Mesenchymal stem cell (in vitro differentiated cells and primary cell): ENCODE results near the gene DOK7.
"Not testable (repeated sequence)": the region's sequence is repeated elsewhere in the genome, so short reads cannot be mapped to it uniquely, and the experiment has no call there.

Experiments
- DNase-seq: peaks from one replicate; pipeline ENCODE4 v3.0.0-alpha.2; 2013
- H2AFZ ChIP-seq: one replicate; pipeline ENCODE4 v1.6.1; 2013; ENCODE audit warnings: low read depth, mild to moderate bottlenecking, control low read depth, inconsistent platforms, low read length, moderate library complexity
- H2AK5ac ChIP-seq: 2 replicates; pipeline ENCODE4 v1.6.1; 2013; ENCODE audit warnings: low read length, moderate library complexity, mild to moderate bottlenecking, inconsistent platforms; ENCODE audit not compliant: severe bottlenecking
- H2BK120ac ChIP-seq: one replicate; pipeline ENCODE4 v1.6.1; 2013; ENCODE audit warnings: low read depth, mild to moderate bottlenecking, inconsistent platforms, low read length, moderate library complexity
- H2BK12ac ChIP-seq, 2 experiments: one replicate each; pipeline ENCODE4 v1.6.1; 2013; ENCODE audit warnings: inconsistent platforms in 2 of 2, low read length in 2 of 2, mild to moderate bottlenecking in 2 of 2, moderate library complexity in 2 of 2, control low read depth in 1 of 2
- H2BK15ac ChIP-seq: one replicate; pipeline ENCODE4 v1.6.1; 2013; ENCODE audit warnings: mild to moderate bottlenecking, low read depth, inconsistent platforms; ENCODE audit not compliant: poor library complexity, severe bottlenecking
- H2BK5ac ChIP-seq: 2 replicates; pipeline ENCODE4 v1.6.1; 2013; ENCODE audit warnings: low read depth, mild to moderate bottlenecking, low read length, control low read depth, inconsistent platforms; ENCODE audit not compliant: poor library complexity, severe bottlenecking
- H3K14ac ChIP-seq, 2 experiments: one replicate each; pipeline ENCODE4 v1.6.1; 2013; ENCODE audit warnings: inconsistent platforms in 2 of 2, low read length in 2 of 2, control low read depth in 1 of 2, mild to moderate bottlenecking in 1 of 2, moderate library complexity in 1 of 2
- H3K18ac ChIP-seq, 2 experiments: one replicate each; pipeline ENCODE4 v1.6.1; 2013; ENCODE audit warnings: inconsistent platforms in 2 of 2, low read length in 2 of 2, control low read depth in 1 of 2, low read depth in 1 of 2, mild to moderate bottlenecking in 1 of 2
- H3K23ac ChIP-seq, 2 experiments: one replicate each; pipeline ENCODE4 v1.6.1; 2013; ENCODE audit warnings: inconsistent platforms in 2 of 2, low read length in 2 of 2, mild to moderate bottlenecking in 2 of 2, moderate library complexity in 2 of 2, control low read depth in 1 of 2
- H3K27ac ChIP-seq: 2 replicates; pipeline ENCODE4 v1.5.1; 2013; ENCODE audit warnings: mild to moderate bottlenecking, moderate library complexity, low read length, control low read depth, inconsistent platforms; ENCODE audit not compliant: poor library complexity, severe bottlenecking
- H3K27me3 ChIP-seq, 2 experiments: 2 replicates each; pipeline versions ENCODE4 v1.6.1 to v1.7.0; 2013; ENCODE audit warnings: low read length in 2 of 2, mild to moderate bottlenecking in 2 of 2, moderate library complexity in 2 of 2, control low read depth in 1 of 2, inconsistent platforms in 1 of 2; ENCODE audit not compliant: control insufficient read depth in 1 of 2, insufficient read depth in 1 of 2
- H3K36me3 ChIP-seq, 2 experiments: 2 replicates each; pipeline versions ENCODE4 v1.6.1 to v1.7.0; 2013; ENCODE audit warnings: low read length in 2 of 2, control low read depth in 1 of 2, inconsistent platforms in 1 of 2, low read depth in 1 of 2, mild to moderate bottlenecking in 1 of 2; ENCODE audit not compliant: insufficient read depth in 2 of 2, control insufficient read depth in 1 of 2
- H3K4ac ChIP-seq, 2 experiments: one replicate each; pipeline ENCODE4 v1.6.1; 2013; ENCODE audit warnings: inconsistent platforms in 2 of 2, low read length in 2 of 2, mild to moderate bottlenecking in 2 of 2, moderate library complexity in 2 of 2, control low read depth in 1 of 2, low read depth in 1 of 2
- H3K4me1 ChIP-seq: 2 replicates; pipeline ENCODE4 v1.6.1; 2013; ENCODE audit warnings: low read depth, low read length, control low read depth; ENCODE audit not compliant: control insufficient read depth, insufficient read depth
- H3K4me2 ChIP-seq: 2 replicates; pipeline ENCODE4 v1.6.1; 2013; ENCODE audit warnings: low read length, mild to moderate bottlenecking, inconsistent platforms; ENCODE audit not compliant: poor library complexity, severe bottlenecking
- H3K4me3 ChIP-seq, 2 experiments: 2 replicates each; pipeline versions ENCODE4 v1.5.1 to v1.7.0; 2013; ENCODE audit warnings: low read length in 2 of 2, mild to moderate bottlenecking in 2 of 2, control low read depth in 1 of 2, low read depth in 1 of 2; ENCODE audit not compliant: insufficient read depth in 1 of 2
- H3K79me1 ChIP-seq: replicated peaks from 2 replicates; pipeline ENCODE4 v1.6.1; 2013; ENCODE audit warnings: mild to moderate bottlenecking, control low read depth, low read length, inconsistent platforms; ENCODE audit not compliant: poor library complexity, severe bottlenecking
- H3K9ac ChIP-seq: 2 replicates; pipeline ENCODE4 v1.7.0; 2013; ENCODE audit warnings: mild to moderate bottlenecking, low read length, moderate library complexity
- H3K9me3 ChIP-seq: 2 replicates; pipeline ENCODE4 v1.7.0; 2013; ENCODE audit warnings: mild to moderate bottlenecking, low read length; ENCODE audit not compliant: control insufficient read depth
- H4K8ac ChIP-seq: one replicate; pipeline ENCODE4 v1.6.1; 2013; ENCODE audit warnings: inconsistent platforms, mild to moderate bottlenecking, low read length, moderate library complexity
- H4K91ac ChIP-seq: one replicate; pipeline ENCODE4 v1.6.1; 2013; ENCODE audit warnings: mild to moderate bottlenecking, low read length, inconsistent platforms
- WGBS: methylation state at CpG from one replicate; pipeline ENCODE4 v1.1.7; 2013; ENCODE audit warnings: mixed read lengths; 5-methylcytosine and 5-hydroxymethylcytosine counted together

The DOK7 gene

DNA sequence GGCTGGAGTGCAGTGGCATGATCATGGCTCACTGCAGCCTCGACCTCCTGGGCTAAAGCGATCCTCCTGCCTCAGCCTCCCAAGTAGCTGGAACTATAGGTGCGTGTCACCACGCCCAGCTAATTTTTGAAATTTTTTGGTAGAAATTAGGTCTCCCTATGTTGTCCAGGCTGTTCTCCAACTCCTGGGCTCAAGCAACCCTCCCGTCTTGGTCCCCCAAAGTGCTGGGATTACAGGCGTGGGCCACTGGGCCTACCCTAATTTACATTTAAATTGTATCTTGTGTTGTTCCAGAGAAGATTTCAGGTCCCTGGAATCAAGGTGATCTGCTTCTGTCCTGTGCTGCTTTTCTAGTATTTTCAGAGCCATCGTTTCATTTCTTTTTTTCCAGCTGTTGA is 70.3 kb downstream of the DOK7 start:
- Histone ChIP-seq H4K91ac (no peak overlapping the region), H3K4ac (no peak overlapping the region), H2AFZ (no peak overlapping the region), H3K14ac (no peak overlapping the region), H3K4me1 (peaks cover 16% of the 10 kb centered on the region), H2BK5ac (no peak overlapping the region), H3K4me2 (no peak overlapping the region), H3K23ac (no peak overlapping the region), H3K36me3 (peaks cover 4 to 21% of the 10 kb centered on the region in 2 experiments), H2BK15ac (no peak overlapping the region), H2BK12ac (no peak overlapping the region), H3K4me3 (no peak overlapping the region), H4K8ac (no peak overlapping the region), H2BK120ac (no peak overlapping the region), H3K9me3 (no peaks in the 10 kb centered on the region), H3K79me1 (peaks cover 25% of the 10 kb centered on the region), H3K27me3 (peaks cover 5 to 9% of the 10 kb centered on the region in 2 experiments), H3K18ac (no peak overlapping the region), H3K27ac (no peak overlapping the region), H2AK5ac (no peak overlapping the region), H3K9ac (no peak overlapping the region)
- WGBS, result 91% methylated on average over 7 of the region's 7 CpGs
- DNase-seq, result no peak

DNA sequence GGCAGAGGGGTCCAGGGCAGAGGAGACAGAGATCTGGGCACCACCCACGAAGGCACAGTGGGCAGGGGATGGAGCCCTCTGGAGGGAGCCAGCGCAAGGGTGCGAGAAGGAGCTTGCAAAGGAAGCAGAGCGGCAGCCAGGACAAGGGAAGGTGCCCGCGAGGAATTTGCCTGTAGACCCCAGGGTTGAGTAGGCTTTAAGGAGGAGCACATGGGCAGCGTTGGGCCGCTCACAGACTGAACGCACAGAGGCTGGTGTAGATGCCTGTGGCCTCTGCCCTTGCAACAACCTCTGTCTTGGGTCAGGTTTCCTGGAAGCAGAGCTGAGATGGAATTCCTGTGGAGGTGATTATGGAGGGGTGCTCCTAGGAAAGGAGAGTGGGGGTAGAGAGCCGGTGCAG is 72.7 kb downstream of the DOK7 start:
- not testable (repeated sequence) for H2AFZ ChIP-seq

DNA sequence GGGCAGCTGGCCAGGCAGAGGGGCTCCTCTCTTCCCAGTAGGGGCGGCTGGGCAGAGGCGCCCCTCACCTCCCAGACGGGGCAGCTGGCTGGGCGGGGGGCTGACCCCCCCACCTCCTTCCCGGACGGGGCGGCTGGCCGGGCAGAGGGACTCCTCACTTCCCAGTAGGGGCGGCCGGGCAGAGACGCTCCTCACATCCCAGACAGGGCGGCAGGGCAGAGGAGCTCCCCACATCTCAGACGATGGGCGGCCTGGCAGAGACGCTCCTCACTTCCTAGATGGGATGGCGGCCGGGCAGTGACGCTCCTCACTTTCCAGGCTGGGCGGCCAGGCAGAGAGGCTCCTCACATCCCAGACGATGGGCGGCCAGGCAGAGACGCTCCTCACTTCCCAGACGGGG is 75.8 kb downstream of the DOK7 start:
- not testable (repeated sequence) for DNase-seq, H3K14ac ChIP-seq, H3K27ac ChIP-seq, H2BK15ac ChIP-seq, H2BK12ac ChIP-seq, H2AFZ ChIP-seq, H3K36me3 ChIP-seq, H3K18ac ChIP-seq, H3K4me1 ChIP-seq, H3K9ac ChIP-seq, H3K4ac ChIP-seq, H3K9me3 ChIP-seq, H4K91ac ChIP-seq, H3K4me2 ChIP-seq, H3K23ac ChIP-seq, H2BK120ac ChIP-seq, H2BK5ac ChIP-seq, H4K8ac ChIP-seq, H3K4me3 ChIP-seq, H3K79me1 ChIP-seq, H2AK5ac ChIP-seq, H3K27me3 ChIP-seq
- WGBS, result 97% methylated on average over 21 of the region's 23 CpGs

More for the DNA sequence above, 72.7 kb downstream of the DOK7 start:
- DNase-seq, H3K14ac ChIP-seq, H2BK15ac ChIP-seq, H3K4me3 ChIP-seq, H3K79me1 ChIP-seq, H4K8ac ChIP-seq, H2BK5ac ChIP-seq, H3K36me3 ChIP-seq, H2BK12ac ChIP-seq, H2AK5ac ChIP-seq, H3K23ac ChIP-seq, H3K27ac ChIP-seq, H3K4ac ChIP-seq, H2BK120ac ChIP-seq, H3K9ac ChIP-seq, H3K4me1 ChIP-seq, H4K91ac ChIP-seq, H3K4me2 ChIP-seq, H3K27me3 ChIP-seq, H3K9me3 ChIP-seq, H3K18ac ChIP-seq: not testable (repeated sequence)
- 92% methylated on average over 8 of the region's 10 CpGs for WGBS

DNA sequence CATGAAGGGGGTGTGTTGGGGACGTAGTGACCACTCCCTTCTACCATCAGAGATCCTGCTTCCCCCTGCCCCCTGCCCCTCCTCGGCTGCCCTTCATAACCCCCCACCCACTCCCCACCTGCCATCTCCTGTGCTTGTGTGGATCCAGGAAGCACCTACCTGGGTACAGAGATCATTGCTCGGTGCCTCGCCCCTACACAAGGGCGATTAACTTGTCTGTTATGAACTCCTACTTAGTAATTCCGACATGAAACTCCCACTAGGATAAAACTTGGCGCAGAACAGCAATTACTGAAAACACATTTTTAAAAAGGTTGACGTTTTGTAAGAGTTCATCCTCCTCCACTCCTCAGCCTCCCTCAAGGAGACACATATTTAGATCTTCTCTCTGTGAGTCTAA is 80.3 kb downstream of the DOK7 start:
- not testable (repeated sequence) for H3K27me3 ChIP-seq, H4K91ac ChIP-seq, H2BK15ac ChIP-seq, H4K8ac ChIP-seq, H3K27ac ChIP-seq, H2AK5ac ChIP-seq, H2AFZ ChIP-seq, H3K9ac ChIP-seq, H3K9me3 ChIP-seq, H3K18ac ChIP-seq, H3K4ac ChIP-seq, DNase-seq, H3K36me3 ChIP-seq, H3K79me1 ChIP-seq, H3K4me3 ChIP-seq, H2BK120ac ChIP-seq, H3K4me2 ChIP-seq, H2BK12ac ChIP-seq, H3K4me1 ChIP-seq, H3K14ac ChIP-seq, H3K23ac ChIP-seq, H2BK5ac ChIP-seq
- WGBS, result 91% methylated on average over 6 of the region's 8 CpGs
